Ovary (tissue), 9 donors: Measurements from ENCODE around the gene OPRL1. TPM values are rescaled to one million over a fixed set of nuclear protein-coding genes. Genes with fewer than 3 reads are reported as not detected.

Experiments
- DNase-seq, 5 donors: peaks; one replicate each; pipeline ENCODE4 v3.0.0-alpha.2; 2019 to 2020
- H3K27ac ChIP-seq, 2 donors: fragments of 200-600 bp; one replicate each; pipeline versions ENCODE4 v1.5.1 to v1.8.0; 2019 to 2022
- H3K27me3 ChIP-seq: fragments of 200-600 bp; one replicate; pipeline ENCODE4 v1.8.0; 2022
- H3K36me3 ChIP-seq: fragments of 200-600 bp; sonication (generic); one replicate; pipeline ENCODE4 v1.5.1; 2019
- H3K4me1 ChIP-seq: one replicate; pipeline ENCODE4 v1.8.1; 2013; ENCODE audit warnings: mild to moderate bottlenecking, moderate library complexity; ENCODE audit not compliant: insufficient read depth
- H3K4me3 ChIP-seq: fragments of 200-600 bp; sonication (generic); one replicate; pipeline ENCODE4 v1.5.1; 2017
- H3K9me3 ChIP-seq, 2 donors: fragments of 200-600 bp in 1 of 2; sonication (generic) in 1 of 2; one replicate each; pipeline versions ENCODE4 v1.5.1 to v1.8.1; 2013 to 2019; ENCODE audit warnings: mild to moderate bottlenecking in 1 of 2, moderate library complexity in 1 of 2
- EP300 ChIP-seq: sonication (generic); formaldehyde crosslinking; IDR thresholded peaks from one replicate; pipeline ENCODE4 v1.6.1; 2017; ENCODE audit warnings: antibody characterized with exemption
- POLR2A ChIP-seq: fragments of 450-650 bp; IDR thresholded peaks from one replicate; pipeline ENCODE4 v1.6.1; 2017; ENCODE audit warnings: antibody characterized with exemption, mild to moderate bottlenecking, moderate library complexity
- WGBS, 3 donors: extraction: QIAGEN DNeasy Blood & Tissue Kit in 1 of 3; methylation state at CpG; one replicate each; pipeline versions ENCODE4 v1.1.5 to v1.1.7; 2013 to 2017; 5-methylcytosine and 5-hydroxymethylcytosine counted together
- intact Hi-C, 4 donors: fragments of 100-400 bp; cut with DNase I; formaldehyde crosslinking; loops; one replicate each; pipeline versions ENCODE4 v1.11.0 to v1.15.1; 2022 to 2023
- polyA plus RNA-seq, 2 donors: library from polyadenylated mRNA; stranded (reverse); fragments of 200-250 nt in 1 of 2; fragments of 350-450 nt in 1 of 2; fragmentation: Illumina TruSeq in 1 of 2; extraction: RNeasy Lipid Tissue Mini Kit (QIAGEN cat#74804) in 1 of 2; gene quantifications; one replicate each; pipeline ENCODE4 v1.2.3, GENCODE V29; 2013 to 2014
- total RNA-seq, 7 donors: library from RNA; depleted of rRNA in 2 of 7; stranded (reverse); fragments of >200 nt in 2 of 7; fragmentation: NEBNext Ultra II Directional in 3 of 7; extraction: Animal tissue kit (Norgen Biotek cat#: 25700) in 3 of 7; gene quantifications; one replicate each; pipeline versions ENCODE4 v1.1.0 to v1.2.4, GENCODE V29; 2016 to 2023
- TF ChIP-seq, protein P1 (sequence below), 3 donors: fragments of 450-650 bp in 2 of 3; fragments of 200-600 bp in 1 of 3; IDR thresholded peaks; one replicate each; pipeline versions ENCODE4 v1.5.1 to v1.8.0; 2016 to 2022; ENCODE audit warnings: antibody characterized with exemption in 3 of 3, mild to moderate bottlenecking in 1 of 3
- donor health status: DM: no; HTN: no; CAD: no; lungs with moderate emphysema.
- donor health status: DM: no; HTN: no; CAD: no.
- donor health status: Bipolar disorder and iron deficiency.
- donor health status: DM: yes; HTN: yes; CAD: no.
- donor health status: DM: no; HTN: no; CAD: no.
- donor health status: DM: yes; HTN: yes; CAD: no.

OPRL1 gene
- total and polyA plus RNA-seq, 9 donors = 0.12 to 0.80 (median 0.43) TPM

DNA sequence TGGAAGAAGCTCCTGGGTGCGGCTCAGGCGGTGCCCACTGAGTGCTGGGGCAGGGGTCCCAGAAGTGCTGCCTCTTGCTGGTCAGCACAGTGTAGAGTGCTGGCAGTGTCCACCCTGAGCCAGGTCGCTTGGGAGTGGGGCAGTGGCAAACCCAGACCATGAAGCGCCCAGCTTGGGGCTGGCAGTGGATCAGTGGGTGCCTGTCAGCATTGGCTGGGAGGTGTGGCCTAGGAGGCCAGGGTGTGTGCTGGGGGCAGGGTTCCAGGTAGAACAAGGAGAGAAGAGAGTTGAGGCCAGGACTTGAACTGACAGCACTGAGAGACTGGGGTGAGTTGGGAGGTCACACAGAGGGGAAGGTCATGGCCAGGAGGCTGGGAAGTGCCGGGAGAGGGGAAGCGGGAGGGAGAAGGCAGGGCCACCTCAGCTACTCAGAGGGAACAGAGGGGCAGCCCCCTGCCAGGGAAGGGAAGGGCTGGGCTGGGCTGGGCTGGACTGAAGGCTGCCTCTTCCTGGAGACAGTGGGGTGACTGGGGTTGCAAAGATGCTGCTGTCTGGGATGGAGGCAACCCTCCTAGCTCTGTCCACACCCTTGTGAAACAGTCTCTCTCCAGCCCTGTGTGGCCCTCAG lies 12.8 kb upstream of the OPRL1 start:
- Histone ChIP-seq H3K4me3 (no peak overlapping the region), H3K27ac (no peak overlapping the region), H3K27me3 (no peaks in the 10 kb centered on the region), H3K36me3 (no peaks in the 10 kb centered on the region), H3K9me3 (no peaks in the 10 kb centered on the region), H3K4me1 (peaks cover 4% of the 10 kb centered on the region)
- intact Hi-C loops = no loop called here
- DNase-seq = no peak
- 74 to 87% (median 83%) methylated on average over 6 of the region's 6 CpGs for WGBS, 3 donors
- no peak for TF ChIP-seq POLR2A
- TF ChIP-seq, protein P1, sequence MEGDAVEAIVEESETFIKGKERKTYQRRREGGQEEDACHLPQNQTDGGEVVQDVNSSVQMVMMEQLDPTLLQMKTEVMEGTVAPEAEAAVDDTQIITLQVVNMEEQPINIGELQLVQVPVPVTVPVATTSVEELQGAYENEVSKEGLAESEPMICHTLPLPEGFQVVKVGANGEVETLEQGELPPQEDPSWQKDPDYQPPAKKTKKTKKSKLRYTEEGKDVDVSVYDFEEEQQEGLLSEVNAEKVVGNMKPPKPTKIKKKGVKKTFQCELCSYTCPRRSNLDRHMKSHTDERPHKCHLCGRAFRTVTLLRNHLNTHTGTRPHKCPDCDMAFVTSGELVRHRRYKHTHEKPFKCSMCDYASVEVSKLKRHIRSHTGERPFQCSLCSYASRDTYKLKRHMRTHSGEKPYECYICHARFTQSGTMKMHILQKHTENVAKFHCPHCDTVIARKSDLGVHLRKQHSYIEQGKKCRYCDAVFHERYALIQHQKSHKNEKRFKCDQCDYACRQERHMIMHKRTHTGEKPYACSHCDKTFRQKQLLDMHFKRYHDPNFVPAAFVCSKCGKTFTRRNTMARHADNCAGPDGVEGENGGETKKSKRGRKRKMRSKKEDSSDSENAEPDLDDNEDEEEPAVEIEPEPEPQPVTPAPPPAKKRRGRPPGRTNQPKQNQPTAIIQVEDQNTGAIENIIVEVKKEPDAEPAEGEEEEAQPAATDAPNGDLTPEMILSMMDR (IDR thresholded peaks at IDR 0.05) = no peak
- no peak for TF ChIP-seq EP300

DNA sequence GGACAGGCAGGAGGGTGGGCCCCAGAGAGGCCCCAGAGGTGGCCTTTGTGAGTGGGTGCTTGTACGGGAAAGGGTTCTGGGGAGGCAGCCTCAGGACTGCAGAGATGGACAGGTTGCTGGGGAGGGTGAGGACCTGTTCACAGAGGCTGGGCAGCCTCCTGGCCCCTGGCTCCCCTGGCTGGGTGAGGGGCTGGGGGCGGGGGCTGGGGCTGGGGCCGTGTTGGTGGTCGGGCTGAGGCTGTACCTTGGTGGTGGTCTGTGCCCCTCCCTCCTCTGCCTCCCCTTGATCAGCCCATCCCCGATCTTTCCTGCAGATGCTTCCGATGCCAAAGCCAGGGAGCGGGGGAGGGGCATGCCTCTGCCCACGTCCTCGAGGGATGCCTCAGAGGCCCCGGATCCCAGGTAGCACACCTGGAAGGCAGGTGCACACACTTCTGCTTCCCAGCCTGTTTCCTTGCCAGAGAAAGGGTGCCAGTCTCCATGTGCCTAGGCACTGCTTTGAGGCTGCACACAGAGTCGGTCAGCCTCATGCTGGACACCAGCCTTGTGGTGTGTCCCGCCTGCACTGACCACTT lies 12.1 kb upstream of the OPRL1 start:
- no peaks in the 10 kb centered on the region for H3K27me3 ChIP-seq
- H3K4me1 ChIP-seq = peaks cover 1% of the 10 kb centered on the region
- H3K36me3 ChIP-seq = no peaks in the 10 kb centered on the region
- DNase-seq = no peak
- H3K27ac ChIP-seq = no peak overlapping the region
- no peaks in the 10 kb centered on the region for H3K9me3 ChIP-seq
- no peak for TF ChIP-seq POLR2A
- TF ChIP-seq, protein P1 (IDR thresholded peaks at IDR 0.05) = no peak
- no peak for TF ChIP-seq EP300
- WGBS, 3 donors = 62 to 71% (median 63%) methylated on average over 9 to 12 of the region's 12 CpGs
- intact Hi-C loops = no loop called here
- no peak overlapping the region for H3K4me3 ChIP-seq

DNA sequence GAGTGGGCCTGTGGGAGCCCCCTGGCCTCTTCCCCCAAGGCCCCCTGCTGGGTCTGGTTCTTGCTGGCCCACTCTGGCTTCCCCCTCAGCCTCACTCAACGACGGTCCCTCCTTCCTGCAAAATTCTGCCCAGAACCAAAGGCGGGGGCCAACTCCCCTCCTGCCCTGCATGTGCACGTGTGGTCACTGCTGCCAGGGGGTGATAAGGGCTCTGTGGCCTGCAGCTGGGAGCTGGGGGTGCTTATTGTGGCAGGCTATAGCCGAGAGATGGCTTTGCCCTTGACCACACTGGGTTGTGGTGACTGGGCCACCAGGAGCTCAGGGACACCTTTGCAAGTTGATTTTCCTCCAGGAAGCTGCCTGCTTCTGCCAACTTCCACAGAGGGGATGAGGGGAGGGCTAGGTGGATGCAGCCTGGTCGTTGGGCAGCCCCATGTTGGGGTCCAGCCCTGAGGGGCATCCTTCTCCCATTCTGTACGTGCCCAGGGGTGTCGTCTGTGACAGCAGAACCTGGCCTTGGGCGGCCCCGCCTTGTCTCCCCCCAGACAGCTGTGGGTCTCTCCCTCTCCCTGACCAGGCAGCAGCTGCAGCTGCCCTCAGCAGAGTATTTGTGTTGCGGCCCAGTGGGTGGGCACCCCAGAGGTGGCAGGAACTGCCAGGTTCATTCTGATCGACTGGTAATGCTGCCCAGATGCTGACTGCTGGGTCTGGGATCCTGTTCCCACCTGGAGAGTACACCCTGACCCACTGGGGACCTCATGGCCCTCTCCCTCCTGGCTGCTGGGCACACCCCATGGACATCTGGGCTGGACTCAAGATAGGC lies 11.3 kb upstream of the OPRL1 start:
- no peaks in the 10 kb centered on the region for H3K27me3 ChIP-seq
- WGBS, 3 donors = 69 to 79% (median 77%) methylated on average over 12 of the region's 12 CpGs
- peaks cover 1% of the 10 kb centered on the region for H3K4me1 ChIP-seq
- DNase-seq = no peak
- intact Hi-C loops = no loop called here
- no peak for TF ChIP-seq EP300
- TF ChIP-seq, protein P1 (IDR thresholded peaks at IDR 0.05) = no peak
- no peak for TF ChIP-seq POLR2A
- H3K9me3 ChIP-seq = no peaks in the 10 kb centered on the region
- H3K36me3 ChIP-seq = no peaks in the 10 kb centered on the region
- H3K4me3 ChIP-seq = no peak overlapping the region
- no peak overlapping the region for H3K27ac ChIP-seq

DNA sequence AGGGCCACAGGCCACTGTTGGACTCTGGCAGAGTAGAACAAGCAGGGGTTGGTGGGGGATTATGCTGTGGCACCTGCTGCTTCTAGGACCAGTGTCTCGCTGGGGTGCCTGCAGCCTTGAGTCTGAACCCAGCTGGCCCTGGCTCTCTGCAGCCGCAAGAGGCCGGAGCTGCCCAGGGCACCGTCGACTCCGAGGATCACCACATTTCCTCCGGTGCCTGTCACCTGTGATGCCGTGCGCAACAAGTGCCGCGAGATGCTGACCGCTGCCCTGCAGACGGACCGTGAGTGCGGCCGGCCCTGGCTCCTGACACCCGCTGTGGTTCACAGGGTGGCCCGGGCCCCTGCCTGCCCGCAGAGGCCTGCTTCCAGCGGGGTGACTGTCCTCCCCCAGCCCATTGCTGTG lies 10.7 kb upstream of the OPRL1 start:
- intact Hi-C loops = no loop called here
- no peaks in the 10 kb centered on the region for H3K36me3 ChIP-seq
- 90 to 94% (median 91%) methylated on average over 19 to 20 of the region's 20 CpGs for WGBS, 3 donors

More for the DNA sequence above, 10.7 kb upstream of the OPRL1 start:
- TF ChIP-seq, protein P1 (IDR thresholded peaks at IDR 0.05) = no peak
- TF ChIP-seq EP300 = no peak
- peaks cover 1% of the 10 kb centered on the region for H3K4me1 ChIP-seq
- no peak overlapping the region for H3K27ac ChIP-seq
- H3K9me3 ChIP-seq = no peaks in the 10 kb centered on the region
- no peaks in the 10 kb centered on the region for H3K27me3 ChIP-seq
- no peak for DNase-seq
- H3K4me3 ChIP-seq = no peak overlapping the region
